Measurements from ENCODE around the gene HIGD1B. TPM values are rescaled to one million over a fixed set of nuclear protein-coding genes. Genes with fewer than 3 reads are reported as not detected.
"Not testable (repeated sequence)": the region's sequence is repeated elsewhere in the genome, so short reads cannot be mapped to it uniquely, and the experiment has no call there.

Gene HIGD1B
- total and polyA plus RNA-seq, 2 donors (not counting 1 experiment from before 2014, with no cell fraction given): 0.34 TPM; not detected in 1

DNA sequence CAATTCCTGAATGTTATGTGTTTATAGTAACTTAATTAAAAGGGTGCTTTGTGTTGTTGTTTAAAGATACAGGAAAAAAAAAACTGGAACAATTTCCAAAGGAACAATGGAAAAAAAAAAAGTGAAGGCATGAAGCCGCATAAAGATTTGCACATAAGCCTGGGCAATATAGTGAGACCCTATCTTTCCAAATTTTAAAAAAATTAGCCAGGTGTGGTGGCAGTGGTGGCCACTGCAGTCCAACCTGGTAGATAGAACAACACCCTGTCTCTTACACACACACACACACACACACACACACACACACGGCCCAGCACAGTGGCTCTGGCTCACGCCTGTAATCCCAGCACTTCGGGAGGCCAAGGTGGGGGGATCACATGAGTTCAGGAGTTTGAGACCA is 39.5 kb upstream of the HIGD1B start:
- Histone ChIP-seq H3K4me2 (ENCODE audit: extremely low read depth, insufficient read depth, low read length) (no peak overlapping the region), H3K9ac (ENCODE audit: insufficient read depth, low read length) (no peak overlapping the region), H2AFZ (ENCODE audit: low read length) (no peak overlapping the region), H4K20me1 (ENCODE audit: control insufficient read depth, extremely low read depth, insufficient read depth, low read length) (no peaks in the 10 kb centered on the region), H3K4me1 (ENCODE audit: control insufficient read depth, extremely low read depth, insufficient read depth, low read length) (peaks cover 12% of the 10 kb centered on the region), H3K27ac (ENCODE audit: insufficient read depth, low read length) (peak overlapping the region; percentile 8), H3K9me3 (ENCODE audit: control insufficient read depth, insufficient read depth, low read depth, low read length) (no peaks in the 10 kb centered on the region), H3K36me3 (ENCODE audit: control insufficient read depth, insufficient read depth, low read length) (peaks cover 9% of the 10 kb centered on the region), H3K27me3 (ENCODE audit: control insufficient read depth, insufficient read depth, low read length) (no peaks in the 10 kb centered on the region), H3K79me2 (ENCODE audit: control insufficient read depth, insufficient read depth, low read length) (peaks cover 91% of the 10 kb centered on the region), H3K4me3 (replicated peaks in 1 of 4; ENCODE audit: control extremely low read depth in 1 of 4, insufficient read depth in 1 of 4, low read depth in 3 of 4, low read length in 4 of 4) (no peak overlapping the region)
- no peak for TF ChIP-seq EZH2 (IDR thresholded peaks at IDR 0.05; ENCODE audit: low read length, missing control alignments)
- TF ChIP-seq, protein P1, sequence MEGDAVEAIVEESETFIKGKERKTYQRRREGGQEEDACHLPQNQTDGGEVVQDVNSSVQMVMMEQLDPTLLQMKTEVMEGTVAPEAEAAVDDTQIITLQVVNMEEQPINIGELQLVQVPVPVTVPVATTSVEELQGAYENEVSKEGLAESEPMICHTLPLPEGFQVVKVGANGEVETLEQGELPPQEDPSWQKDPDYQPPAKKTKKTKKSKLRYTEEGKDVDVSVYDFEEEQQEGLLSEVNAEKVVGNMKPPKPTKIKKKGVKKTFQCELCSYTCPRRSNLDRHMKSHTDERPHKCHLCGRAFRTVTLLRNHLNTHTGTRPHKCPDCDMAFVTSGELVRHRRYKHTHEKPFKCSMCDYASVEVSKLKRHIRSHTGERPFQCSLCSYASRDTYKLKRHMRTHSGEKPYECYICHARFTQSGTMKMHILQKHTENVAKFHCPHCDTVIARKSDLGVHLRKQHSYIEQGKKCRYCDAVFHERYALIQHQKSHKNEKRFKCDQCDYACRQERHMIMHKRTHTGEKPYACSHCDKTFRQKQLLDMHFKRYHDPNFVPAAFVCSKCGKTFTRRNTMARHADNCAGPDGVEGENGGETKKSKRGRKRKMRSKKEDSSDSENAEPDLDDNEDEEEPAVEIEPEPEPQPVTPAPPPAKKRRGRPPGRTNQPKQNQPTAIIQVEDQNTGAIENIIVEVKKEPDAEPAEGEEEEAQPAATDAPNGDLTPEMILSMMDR (conservative IDR thresholded peaks at IDR 0.05 in 1 of 2, IDR thresholded peaks at IDR 0.05 in 1 of 2; ENCODE audit: low read depth in 1 of 2, low read length in 2 of 2): no peak
- DNase-seq (ENCODE audit: low read depth in 2 of 2): no peak

DNA sequence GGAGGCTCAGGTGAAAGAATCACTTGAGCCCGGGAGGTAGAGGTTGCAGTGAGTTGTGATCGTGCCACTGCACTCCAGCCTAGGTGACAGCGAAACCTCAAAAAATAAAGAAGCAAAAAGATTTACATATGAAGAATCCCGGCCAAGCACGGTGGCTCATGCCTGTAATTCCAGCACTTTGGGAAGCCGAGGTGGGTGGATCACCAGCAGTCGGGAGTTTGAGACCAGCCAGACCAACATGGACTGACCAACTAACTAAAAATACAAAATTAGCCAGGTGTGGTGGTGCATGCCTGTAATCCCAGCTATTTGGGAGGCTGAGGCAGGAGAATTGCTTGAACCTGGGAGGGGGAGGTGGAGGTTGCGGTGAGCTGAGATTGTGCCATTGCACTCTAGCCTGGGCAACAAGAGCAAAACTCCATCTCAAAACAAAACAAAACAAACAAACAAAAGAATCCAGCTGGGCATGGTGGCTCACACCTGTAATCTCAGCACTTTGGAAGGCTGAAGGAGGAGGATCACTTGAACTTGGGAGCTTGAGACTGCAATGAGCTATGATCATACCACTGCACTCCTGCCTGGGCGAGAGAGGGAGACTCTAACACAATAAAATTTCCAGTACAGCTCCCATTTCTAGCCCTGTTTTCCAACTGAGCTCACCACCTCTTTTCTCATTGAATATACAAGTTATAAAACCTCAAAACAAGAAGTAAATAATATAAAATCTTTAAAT is 38.9 kb upstream of the HIGD1B start:
- not testable (repeated sequence) for H3K9me3 ChIP-seq (ENCODE audit: control insufficient read depth, insufficient read depth, low read depth, low read length); H3K9ac ChIP-seq (ENCODE audit: insufficient read depth, low read length); H3K27ac ChIP-seq (ENCODE audit: insufficient read depth, low read length); H3K4me3 ChIP-seq (replicated peaks in 1 of 4; ENCODE audit: control extremely low read depth in 1 of 4, insufficient read depth in 1 of 4, low read depth in 3 of 4, low read length in 4 of 4); H4K20me1 ChIP-seq (ENCODE audit: control insufficient read depth, extremely low read depth, insufficient read depth, low read length); H3K4me2 ChIP-seq (ENCODE audit: extremely low read depth, insufficient read depth, low read length); H2AFZ ChIP-seq (ENCODE audit: low read length); H3K36me3 ChIP-seq (ENCODE audit: control insufficient read depth, insufficient read depth, low read length); H3K27me3 ChIP-seq (ENCODE audit: control insufficient read depth, insufficient read depth, low read length); DNase-seq (ENCODE audit: low read depth in 2 of 2)
- H3K4me1 ChIP-seq (ENCODE audit: control insufficient read depth, extremely low read depth, insufficient read depth, low read length): peaks cover 14% of the 10 kb centered on the region
- H3K79me2 ChIP-seq (ENCODE audit: control insufficient read depth, insufficient read depth, low read length): peaks cover 90% of the 10 kb centered on the region

- Histone ChIP-seq H3K79me2 (ENCODE audit: control insufficient read depth, insufficient read depth, low read length) (peaks cover 87% of the 10 kb centered on the region), H3K4me3 (replicated peaks in 1 of 4; ENCODE audit: control extremely low read depth in 1 of 4, insufficient read depth in 1 of 4, low read depth in 3 of 4, low read length in 4 of 4) (no peak overlapping the region), H3K9ac (ENCODE audit: insufficient read depth, low read length) (no peak overlapping the region), H3K4me1 (ENCODE audit: control insufficient read depth, extremely low read depth, insufficient read depth, low read length) (peaks cover 19% of the 10 kb centered on the region), H3K4me2 (ENCODE audit: extremely low read depth, insufficient read depth, low read length) (no peak overlapping the region), H3K27ac (ENCODE audit: insufficient read depth, low read length) (peak overlapping the region; percentile 3), H2AFZ (ENCODE audit: low read length) (no peak overlapping the region), H3K9me3 (ENCODE audit: control insufficient read depth, insufficient read depth, low read depth, low read length) (no peaks in the 10 kb centered on the region), H3K36me3 (ENCODE audit: control insufficient read depth, insufficient read depth, low read length) (peaks cover 1% of the 10 kb centered on the region), H3K27me3 (ENCODE audit: control insufficient read depth, insufficient read depth, low read length) (no peaks in the 10 kb centered on the region), H4K20me1 (ENCODE audit: control insufficient read depth, extremely low read depth, insufficient read depth, low read length) (no peaks in the 10 kb centered on the region)
- DNase-seq (ENCODE audit: low read depth in 2 of 2): peak in 1 of 2 donors; percentile 39
- TF ChIP-seq EZH2 (IDR thresholded peaks at IDR 0.05; ENCODE audit: low read length, missing control alignments): no peak
- TF ChIP-seq, protein P1 (conservative IDR thresholded peaks at IDR 0.05 in 1 of 2, IDR thresholded peaks at IDR 0.05 in 1 of 2; ENCODE audit: low read depth in 1 of 2, low read length in 2 of 2): no peak
Measured at GRCh38 chr17:44812263-44812662, 35.4 kb upstream of the HIGD1B start.

GRCh38 chr17:44818508-44818907 is 29.2 kb upstream of the HIGD1B start:
- Histone ChIP-seq H3K4me1 (ENCODE audit: control insufficient read depth, extremely low read depth, insufficient read depth, low read length) (peaks cover 33% of the 10 kb centered on the region), H3K79me2 (ENCODE audit: control insufficient read depth, insufficient read depth, low read length) (peaks cover 73% of the 10 kb centered on the region)
- not testable (repeated sequence) for H3K9ac ChIP-seq (ENCODE audit: insufficient read depth, low read length); H3K9me3 ChIP-seq (ENCODE audit: control insufficient read depth, insufficient read depth, low read depth, low read length); H3K4me2 ChIP-seq (ENCODE audit: extremely low read depth, insufficient read depth, low read length); H4K20me1 ChIP-seq (ENCODE audit: control insufficient read depth, extremely low read depth, insufficient read depth, low read length); H3K27me3 ChIP-seq (ENCODE audit: control insufficient read depth, insufficient read depth, low read length); H3K4me3 ChIP-seq (replicated peaks in 1 of 4; ENCODE audit: control extremely low read depth in 1 of 4, insufficient read depth in 1 of 4, low read depth in 3 of 4, low read length in 4 of 4); H2AFZ ChIP-seq (ENCODE audit: low read length); DNase-seq (ENCODE audit: low read depth in 2 of 2); H3K27ac ChIP-seq (ENCODE audit: insufficient read depth, low read length); H3K36me3 ChIP-seq (ENCODE audit: control insufficient read depth, insufficient read depth, low read length)

All from fibroblast of lung (primary cell).